Activated naive CD4-positive, alpha-beta T cell (primary cell): ENCODE measurements around the gene OR2C3.
"Not testable (repeated sequence)": the region's sequence is repeated elsewhere in the genome, so short reads cannot be mapped to it uniquely, and the experiment has no call there.

ENCODE experiments used
- DNase-seq, 4 experiments: peaks; one replicate each; lab custom pipeline; 2025; lab: John Stamatoyannopoulos, UW

OR2C3 gene

DNA sequence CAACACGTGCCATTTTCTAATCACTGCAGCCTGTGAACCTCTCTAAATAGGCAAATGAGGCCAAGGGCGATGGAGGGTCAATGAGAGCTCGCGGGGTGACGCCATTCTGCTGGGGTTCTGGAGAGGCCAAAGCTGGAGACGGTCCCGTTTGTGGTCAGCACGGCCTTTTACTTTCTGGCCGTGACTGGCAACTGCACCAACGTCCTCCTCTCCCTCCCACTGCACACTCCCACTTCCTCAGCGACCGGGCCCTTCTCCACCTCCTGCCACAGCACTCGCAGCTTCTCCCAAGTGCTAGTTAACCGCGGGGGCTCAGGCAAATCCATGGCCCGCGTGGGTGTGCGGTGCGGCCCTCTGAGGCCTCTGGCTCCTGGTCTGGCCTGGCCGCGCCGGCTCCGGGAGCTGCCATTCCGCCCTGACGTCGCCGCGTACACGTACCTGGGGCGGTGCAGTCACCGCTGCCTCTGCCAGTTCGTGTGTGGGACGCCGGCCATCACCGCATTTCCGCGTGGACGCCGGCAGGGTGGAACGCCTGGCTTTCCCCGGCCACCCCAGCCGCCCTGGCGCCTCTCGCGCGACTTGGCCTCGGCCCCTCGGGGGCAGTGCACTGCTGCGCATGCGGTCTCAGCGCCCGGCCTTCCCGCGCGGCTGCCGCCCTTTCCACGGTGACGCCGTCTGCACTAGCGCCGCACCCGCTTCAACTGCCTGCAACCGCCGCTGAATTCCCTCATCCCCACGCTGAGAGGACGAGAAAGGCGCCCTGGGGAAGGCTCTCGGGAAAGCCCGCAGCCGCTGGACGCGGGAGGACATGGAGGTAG is 18.2 kb downstream of the OR2C3 start:
- DNase-seq, result no peak

DNA sequence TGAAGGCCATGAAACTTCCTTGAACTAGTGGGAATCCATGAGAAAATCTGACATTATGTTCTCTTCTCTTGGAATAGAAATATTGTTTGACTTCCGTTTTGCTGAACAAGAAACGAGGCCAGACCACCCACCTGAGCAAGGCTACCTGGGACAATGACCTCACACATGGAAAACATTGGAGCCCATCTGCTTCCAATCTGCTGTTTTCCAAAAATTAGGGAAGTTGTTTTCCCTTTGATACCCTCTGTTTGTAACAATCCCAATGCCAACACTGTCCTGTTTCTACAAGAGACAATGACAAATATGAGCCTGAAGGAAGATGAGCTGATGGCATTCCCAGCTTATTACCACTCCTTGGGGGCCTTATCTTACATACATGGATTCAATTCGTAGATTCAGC is 29.4 kb downstream of the OR2C3 start:
- no peak for DNase-seq

DNA sequence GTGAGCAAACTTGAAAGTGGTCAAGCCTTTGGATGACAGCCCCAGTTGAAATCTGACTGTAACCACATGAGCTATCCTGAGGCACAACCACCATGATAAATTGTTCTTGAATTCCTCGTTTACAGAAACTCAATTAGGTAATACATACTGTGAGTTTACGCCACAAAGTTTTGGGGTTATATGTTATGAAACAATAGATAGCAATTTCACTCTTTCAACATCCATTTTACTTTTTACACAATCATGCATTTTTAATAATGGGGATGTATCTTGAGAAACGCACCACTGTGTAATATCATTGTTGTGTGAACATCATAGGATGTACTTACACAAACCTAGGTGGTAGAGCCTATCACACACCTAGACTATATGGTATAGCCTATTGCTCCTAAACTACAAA is 35.4 kb downstream of the OR2C3 start:
- no peak for DNase-seq

DNA sequence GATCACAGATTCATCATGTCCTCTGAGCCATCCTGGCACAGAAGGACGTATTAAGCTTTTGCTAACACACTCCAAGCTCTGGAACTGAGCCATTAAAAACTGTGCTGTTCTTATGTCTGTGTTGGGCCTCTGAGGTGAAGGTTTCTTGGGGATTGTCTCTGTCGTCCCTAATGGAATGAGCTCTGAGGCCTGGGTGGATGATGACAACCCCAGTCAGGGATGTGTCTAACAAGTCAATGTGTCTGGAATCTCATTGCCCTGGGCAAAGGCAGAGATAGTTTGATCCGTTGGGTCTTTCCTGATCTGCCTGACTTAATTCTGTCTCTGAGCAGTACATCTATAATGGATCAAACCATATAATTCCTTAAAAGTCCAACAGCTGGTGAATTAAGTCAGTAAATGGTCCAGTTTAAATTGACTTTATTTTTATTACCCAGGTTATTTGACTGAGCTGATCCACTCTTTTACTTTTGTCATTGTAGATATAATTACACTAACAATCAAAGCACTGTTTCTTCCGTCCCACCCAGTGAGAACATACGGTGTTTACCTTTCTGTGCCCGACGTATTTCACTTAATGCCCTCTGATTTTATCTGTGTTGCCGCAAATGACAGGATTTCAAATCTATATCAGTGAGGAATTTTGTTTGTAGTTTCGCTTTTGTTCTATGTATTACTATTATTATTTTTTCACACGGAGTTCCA is 39.5 kb downstream of the OR2C3 start:
- no peak for DNase-seq

DNA sequence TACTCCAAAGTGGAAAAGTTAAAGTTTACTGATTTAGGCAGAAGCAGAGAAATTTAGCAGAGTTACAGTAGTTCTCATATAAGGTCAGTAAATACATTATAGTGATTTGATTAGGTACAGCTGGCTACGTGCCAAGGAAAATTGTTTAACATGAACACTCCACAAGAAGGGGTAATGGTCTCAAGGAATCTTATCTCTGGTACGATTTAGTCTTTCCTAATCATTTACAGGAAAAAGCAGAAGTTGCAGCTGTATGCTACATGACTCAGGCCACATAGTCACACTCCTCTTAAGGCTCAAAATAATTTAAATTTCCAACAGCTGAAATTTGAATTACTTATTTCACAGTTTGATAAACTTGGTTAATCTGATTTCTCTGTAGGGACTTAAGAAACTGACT is 41.5 kb downstream of the OR2C3 start:
- DNase-seq, result no peak

DNA sequence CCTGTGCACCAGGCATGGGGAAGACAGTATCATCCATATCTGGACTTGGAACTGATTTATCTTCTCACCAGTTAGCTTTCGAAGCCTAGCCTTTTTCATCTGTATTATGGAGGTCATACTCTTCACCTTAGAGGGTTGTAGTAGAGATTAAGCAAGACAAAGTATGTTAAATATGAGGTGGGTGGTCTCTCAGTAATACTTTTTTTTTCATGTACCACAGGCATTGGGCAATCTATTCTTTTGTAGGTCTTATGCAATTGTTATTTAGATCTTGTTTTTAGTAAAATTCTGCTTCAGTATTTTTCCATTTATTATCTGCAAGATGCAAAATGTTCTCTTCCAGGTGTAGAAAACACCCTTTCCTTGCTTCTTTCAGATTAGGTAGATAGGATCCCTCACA is 43.1 kb downstream of the OR2C3 start:
- no peak for DNase-seq

DNA sequence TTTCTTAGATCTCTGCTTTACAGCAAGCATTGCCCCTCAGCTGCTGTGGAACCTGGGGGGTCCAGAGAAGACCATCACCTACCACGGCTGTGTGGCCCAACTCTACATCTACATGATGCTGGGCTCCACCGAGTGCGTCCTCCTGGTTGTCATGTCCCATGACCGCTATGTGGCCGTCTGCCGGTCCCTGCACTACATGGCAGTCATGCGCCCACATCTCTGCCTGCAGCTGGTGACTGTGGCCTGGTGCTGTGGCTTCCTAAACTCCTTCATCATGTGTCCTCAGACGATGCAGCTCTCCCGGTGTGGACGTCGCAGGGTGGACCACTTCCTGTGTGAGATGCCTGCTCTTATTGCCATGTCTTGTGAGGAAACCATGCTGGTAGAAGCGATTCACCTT is 44.9 kb downstream of the OR2C3 start:
- DNase-seq, result no peak

DNA sequence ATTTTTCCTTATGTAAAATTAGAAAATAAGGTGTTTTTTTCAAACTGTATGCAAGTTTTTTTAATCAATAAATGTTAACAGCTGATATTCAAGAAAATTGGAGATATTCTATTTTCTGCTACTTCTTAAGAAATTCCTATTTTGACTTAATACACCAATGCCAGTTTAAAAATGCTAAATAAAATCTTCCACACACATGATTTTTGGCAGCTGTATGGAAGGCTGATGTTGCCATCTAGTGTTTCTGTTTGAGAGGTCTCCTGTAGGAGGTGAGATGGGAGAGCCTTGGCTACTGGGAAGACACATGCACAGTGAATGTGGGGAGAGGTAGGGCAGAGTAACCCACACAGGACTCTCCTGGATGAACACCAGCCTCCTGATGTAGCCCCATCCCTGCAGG is 49.2 kb downstream of the OR2C3 start:
- no peak for DNase-seq

DNA sequence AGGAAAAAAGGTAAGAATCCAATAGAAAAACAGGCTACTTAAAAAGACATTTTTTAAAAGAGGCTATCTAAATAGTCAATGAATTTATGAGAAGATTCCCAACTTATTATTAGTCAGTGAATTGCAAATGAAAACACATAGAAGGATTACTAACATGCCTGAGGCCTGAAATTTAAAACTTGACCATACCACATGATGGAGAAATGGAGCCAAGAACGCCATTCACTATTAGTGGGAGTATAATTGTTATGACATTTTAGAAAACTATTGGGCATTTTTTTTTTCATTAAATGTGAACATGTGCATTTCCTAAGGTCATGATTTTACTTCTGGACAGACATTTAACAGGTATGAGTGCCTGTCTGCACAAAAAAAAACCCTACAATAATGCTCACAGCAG is 53.5 kb downstream of the OR2C3 start:
- DNase-seq, result no peak

DNA sequence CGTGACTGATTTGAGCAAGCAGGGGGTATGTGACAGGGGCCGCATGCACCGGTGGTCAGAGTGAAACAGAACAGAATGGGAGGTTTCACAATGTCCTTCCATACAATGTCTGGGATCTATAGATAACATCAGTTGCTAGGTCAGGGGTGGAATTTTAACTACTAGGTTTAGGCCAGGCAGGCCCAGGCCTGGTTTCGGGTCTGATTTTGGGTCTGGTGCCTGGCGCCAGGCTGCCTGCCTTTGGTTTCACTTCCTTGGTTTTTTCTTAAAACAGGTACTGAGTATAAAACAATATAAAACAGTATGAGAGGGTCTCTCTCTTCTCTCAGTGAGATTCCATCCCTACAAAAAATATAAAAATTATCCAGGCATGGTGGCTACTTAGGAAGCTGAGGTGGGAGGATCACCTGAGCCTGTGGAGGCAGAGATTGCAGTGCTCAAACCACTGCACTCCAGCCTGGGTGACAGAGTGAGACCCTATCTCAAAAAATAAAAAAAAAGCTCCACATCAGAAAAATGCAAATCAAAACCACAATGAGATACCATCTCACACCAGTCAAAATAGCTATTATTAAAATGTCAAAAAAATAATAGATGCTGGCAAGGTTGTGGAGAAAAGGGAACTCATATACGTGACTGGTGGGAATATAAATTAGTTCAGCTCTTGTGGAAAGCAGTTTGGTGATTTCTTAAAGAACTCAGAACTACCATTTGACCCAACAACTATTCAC is 59.7 kb downstream of the OR2C3 start:
- DNase-seq, result not testable (repeated sequence)

DNA sequence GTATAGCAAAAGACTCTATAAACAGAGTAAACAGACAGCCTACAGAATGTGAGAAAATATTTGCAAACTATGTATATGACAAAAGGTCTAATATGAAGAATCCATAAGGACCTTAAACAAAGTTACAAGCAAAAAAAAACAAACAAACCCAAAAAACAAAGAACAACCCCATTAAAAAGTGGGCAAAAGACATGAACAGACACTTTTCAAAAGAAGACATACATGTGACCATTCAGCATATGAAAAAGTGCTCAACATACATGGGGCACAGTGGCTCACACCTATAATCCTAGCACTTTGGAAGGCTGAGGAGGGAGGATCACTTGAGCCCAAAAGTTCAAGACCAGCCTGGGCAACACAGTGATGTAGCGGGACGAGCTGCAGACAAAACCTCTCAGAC is 60.4 kb downstream of the OR2C3 start:
- no peak for DNase-seq
